ENCODE results near the gene OR4F17.
"Not testable (repeated sequence)": the region's sequence is repeated elsewhere in the genome, so short reads cannot be mapped to it uniquely, and the experiment has no call there.

The OR4F17 gene, protein sequence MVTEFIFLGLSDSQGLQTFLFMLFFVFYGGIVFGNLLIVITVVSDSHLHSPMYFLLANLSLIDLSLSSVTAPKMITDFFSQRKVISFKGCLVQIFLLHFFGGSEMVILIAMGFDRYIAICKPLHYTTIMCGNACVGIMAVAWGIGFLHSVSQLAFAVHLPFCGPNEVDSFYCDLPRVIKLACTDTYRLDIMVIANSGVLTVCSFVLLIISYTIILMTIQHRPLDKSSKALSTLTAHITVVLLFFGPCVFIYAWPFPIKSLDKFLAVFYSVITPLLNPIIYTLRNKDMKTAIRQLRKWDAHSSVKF

GRCh38 chr19:106804-107203, at the start of gene OR4F17:
Gene OR4F17, plus strand, starts transcription at chr19:107104. Its CDS starts 3,575 bp downstream, at chr19:110679.
- not testable (repeated sequence) for DNase-seq (ENCODE audit: low spot score)

- not testable (repeated sequence) for DNase-seq (ENCODE audit: low spot score)
Measured at GRCh38 chr19:70793-71192, 36.1 kb upstream of the OR4F17 start.

- DNase-seq (ENCODE audit: low spot score): not testable (repeated sequence)
Measured at GRCh38 chr19:82864-83263, 24.0 kb upstream of the OR4F17 start.

DNA sequence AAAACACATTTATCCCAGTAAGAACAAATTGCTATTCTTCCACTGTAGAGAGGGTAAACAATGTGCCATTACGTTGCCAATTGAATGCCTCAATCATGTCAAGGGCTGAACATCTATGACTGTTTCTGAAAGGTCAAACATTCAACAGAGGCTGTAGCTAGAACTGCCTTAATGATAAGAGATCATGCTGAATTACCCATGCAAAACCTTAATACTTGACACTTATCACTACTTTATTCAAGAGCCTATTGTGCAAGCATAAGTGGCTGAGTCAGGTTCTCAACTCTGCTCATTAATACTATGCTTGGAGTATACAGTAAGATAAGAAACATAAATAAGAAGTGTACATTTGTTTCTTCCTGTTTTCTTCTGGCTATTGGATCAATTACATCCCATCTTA, 23.3 kb upstream of the OR4F17 start:
- not testable (repeated sequence) for DNase-seq (ENCODE audit: low spot score)

GRCh38 chr19:90678-91077, 16.2 kb upstream of the OR4F17 start:
- DNase-seq (ENCODE audit: low spot score): not testable (repeated sequence)

DNA sequence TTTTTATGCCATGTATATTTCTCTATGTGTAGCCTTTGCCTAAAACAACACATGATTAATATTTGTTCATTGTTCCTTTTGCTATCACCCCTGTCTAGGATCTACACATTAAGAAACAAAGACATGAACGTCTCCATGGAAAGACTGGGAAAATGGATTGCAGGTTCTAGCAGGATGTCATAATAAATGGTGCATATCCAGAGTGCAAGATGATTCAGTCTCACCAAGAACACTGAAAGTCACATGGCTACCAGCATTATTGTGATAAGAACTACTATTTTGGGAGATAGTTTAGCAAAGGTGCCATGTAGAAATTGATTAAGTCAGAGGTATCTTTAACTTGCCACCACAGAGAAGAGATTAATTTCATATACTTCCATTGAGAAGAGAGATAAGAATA, 12.1 kb upstream of the OR4F17 start:
- DNase-seq (ENCODE audit: low spot score): not testable (repeated sequence)

- not testable (repeated sequence) for DNase-seq (ENCODE audit: low spot score)
Measured at GRCh38 chr19:97647-98046, 9.3 kb upstream of the OR4F17 start.

- not testable (repeated sequence) for DNase-seq (ENCODE audit: low spot score)
Measured at GRCh38 chr19:120443-121140, 13.7 kb downstream of the OR4F17 start.
